ENCODE data around the gene WDR13.
A peak's percentile ranks its signal among the peaks of the same experiment; 100 is the strongest.

WDR13 gene

DNA sequence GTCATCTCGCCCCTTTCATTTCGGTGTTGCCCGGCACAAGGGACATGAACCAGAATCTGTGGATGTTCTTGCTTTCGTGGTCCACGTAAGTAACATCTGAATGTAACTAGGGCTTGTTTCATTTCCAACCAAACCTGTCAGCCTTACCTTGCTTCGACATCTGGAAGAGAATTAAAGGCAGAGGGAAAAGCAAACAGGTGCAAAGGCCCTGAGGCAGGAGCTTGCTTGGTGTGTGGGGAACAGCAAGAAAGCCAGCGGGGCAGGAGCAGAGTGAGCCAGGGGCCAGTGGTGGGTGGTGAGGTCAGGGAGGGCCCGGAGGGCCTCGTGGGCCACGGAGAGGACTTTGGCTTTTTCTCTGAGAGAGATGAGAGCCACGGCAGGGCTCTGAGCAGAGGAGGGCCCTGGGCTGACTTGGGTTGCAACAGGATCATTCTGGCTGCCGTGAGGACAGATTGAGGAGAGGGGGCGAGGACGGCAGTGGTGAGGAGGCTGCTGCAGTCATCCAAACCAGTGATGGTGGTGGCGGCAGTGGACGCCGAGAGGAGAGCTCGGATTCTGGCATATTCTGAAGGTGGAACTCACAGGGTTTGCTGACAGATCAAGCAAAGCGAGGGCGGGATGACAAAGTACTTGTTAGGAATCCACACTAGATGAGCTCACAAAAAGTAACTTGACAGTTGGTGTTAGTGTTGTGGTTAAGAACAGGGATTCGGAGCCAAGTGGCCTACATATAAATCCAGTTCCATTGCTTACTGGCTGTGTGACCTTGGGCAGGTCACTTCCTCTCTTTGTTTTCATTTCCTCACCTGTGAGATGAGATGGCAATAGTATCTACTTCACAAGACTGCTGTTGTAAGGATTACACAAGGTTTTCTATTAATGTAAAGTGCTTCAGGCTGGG is 6.8 kb upstream of the WDR13 start:
- in situ Hi-C loops (cut with HindIII; ENCODE audit: low pct_ligation_motif_present, low pct_unique_long_range_greater_than_20kb, low sequenced_read_pairs) = no loop called here
- no peak for DNase-seq

- in situ Hi-C loops (cut with HindIII; ENCODE audit: low pct_ligation_motif_present, low pct_unique_long_range_greater_than_20kb, low sequenced_read_pairs) = no loop called here
Observed at GRCh38 chrX:48591255-48591791, 6.0 kb upstream of the WDR13 start.

DNA sequence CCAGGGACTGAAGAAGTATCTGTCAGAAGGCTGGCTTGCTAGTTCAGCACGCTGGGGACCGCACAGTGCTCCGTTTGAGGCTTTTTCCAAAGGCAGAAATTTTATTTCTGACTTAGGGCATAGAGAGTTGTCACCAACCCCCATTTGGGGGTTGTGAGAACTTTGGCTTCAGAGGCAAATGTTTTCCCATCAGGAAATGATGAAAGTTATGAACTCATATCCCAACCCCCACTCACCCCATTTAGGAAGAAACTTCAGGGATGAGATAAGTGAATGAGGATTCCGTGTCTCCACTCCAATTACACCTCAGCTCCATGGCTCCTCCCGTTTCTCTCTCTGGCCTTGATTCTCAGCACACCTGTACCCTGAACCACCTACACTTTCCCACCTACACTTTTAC is 4.3 kb upstream of the WDR13 start:
- in situ Hi-C loops (cut with HindIII; ENCODE audit: low pct_ligation_motif_present, low pct_unique_long_range_greater_than_20kb, low sequenced_read_pairs) = no loop called here
- no peak for DNase-seq

More at GRCh38 chrX:48591255-48591791, 6.0 kb upstream of the WDR13 start:
- peak; percentile 35 for DNase-seq

- in situ Hi-C loops (cut with HindIII; ENCODE audit: low pct_ligation_motif_present, low pct_unique_long_range_greater_than_20kb, low sequenced_read_pairs) = no loop called here
- DNase-seq = no peak
Observed at GRCh38 chrX:48595929-48596328, 1.4 kb upstream of the WDR13 start.

- in situ Hi-C loops (cut with HindIII; ENCODE audit: low pct_ligation_motif_present, low pct_unique_long_range_greater_than_20kb, low sequenced_read_pairs) = no loop called here
Observed at GRCh38 chrX:48598614-48599013, 1.3 kb downstream of the WDR13 start.

GRCh38 chrX:48599341-48599740 is 2.0 kb downstream of the WDR13 start:
- in situ Hi-C loops (cut with HindIII; ENCODE audit: low pct_ligation_motif_present, low pct_unique_long_range_greater_than_20kb, low sequenced_read_pairs) = no loop called here
- no peak for DNase-seq

More at GRCh38 chrX:48598614-48599013, 1.3 kb downstream of the WDR13 start:
- DNase-seq = no peak

DNA sequence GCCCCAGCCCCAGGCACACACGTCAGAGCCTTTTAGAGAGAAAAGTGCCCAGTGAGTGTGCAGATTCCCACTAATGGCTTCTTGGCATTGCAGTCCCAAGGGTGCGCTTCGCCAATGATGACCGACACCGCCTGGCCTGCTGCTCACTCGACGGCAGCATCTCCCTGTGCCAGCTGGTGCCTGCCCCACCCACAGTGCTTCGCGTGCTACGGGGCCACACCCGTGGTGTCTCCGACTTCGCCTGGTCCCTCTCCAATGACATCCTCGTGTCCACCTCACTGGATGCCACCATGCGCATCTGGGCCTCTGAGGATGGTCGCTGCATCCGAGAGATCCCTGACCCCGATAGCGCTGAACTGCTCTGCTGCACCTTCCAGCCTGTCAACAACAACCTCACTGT is 2.9 kb downstream of the WDR13 start:
- no peak for DNase-seq

GRCh38 chrX:48601741-48602394 is 4.6 kb downstream of the WDR13 start:
- no peak for DNase-seq
- in situ Hi-C loops (cut with HindIII; ENCODE audit: low pct_ligation_motif_present, low pct_unique_long_range_greater_than_20kb, low sequenced_read_pairs) = no loop called here

More for the DNA sequence above, 2.9 kb downstream of the WDR13 start:
- in situ Hi-C loops (cut with HindIII; ENCODE audit: low pct_ligation_motif_present, low pct_unique_long_range_greater_than_20kb, low sequenced_read_pairs) = no loop called here

DNA sequence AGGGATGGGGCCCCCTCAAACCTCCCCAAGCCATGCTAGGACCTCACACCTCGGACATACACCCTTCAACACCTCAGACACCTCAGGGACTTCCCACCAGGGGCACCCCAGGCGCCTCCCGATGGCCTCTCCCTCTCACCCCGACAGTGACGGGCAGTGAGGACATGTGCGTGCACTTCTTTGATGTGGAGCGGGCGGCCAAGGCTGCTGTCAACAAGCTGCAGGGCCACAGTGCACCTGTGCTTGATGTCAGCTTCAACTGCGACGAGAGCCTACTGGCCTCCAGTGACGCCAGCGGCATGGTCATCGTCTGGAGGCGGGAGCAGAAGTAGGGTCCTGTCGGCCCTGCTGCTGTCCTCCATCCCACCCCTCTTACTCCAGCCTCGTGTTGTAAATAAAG is 7.4 kb downstream of the WDR13 start:
- in situ Hi-C loops (cut with HindIII; ENCODE audit: low pct_ligation_motif_present, low pct_unique_long_range_greater_than_20kb, low sequenced_read_pairs) = no loop called here
- no peak for DNase-seq

- no peak for DNase-seq
- in situ Hi-C loops (cut with HindIII; ENCODE audit: low pct_ligation_motif_present, low pct_unique_long_range_greater_than_20kb, low sequenced_read_pairs) = no loop called here
Observed at GRCh38 chrX:48606091-48606490, 8.8 kb downstream of the WDR13 start.

DNA sequence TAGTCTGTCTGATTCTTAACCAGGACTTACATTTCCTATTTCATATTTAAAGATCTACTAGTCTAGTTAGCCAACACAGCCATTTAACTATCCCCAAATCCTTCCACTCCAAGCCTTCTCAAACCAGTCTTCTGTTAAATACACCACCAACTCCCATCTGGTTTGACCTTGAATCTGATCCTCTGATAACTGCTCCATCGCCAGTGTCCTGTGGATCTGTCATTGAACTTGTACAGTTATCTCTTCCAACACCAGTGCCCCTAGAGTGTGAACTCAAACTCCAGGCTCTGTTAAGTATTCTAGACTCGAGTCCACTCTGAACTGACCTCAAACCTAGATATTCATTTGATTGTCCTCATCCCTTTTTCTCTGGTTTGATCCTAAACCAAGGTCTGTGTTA is 14.4 kb downstream of the WDR13 start:
- in situ Hi-C loops (cut with HindIII; ENCODE audit: low pct_ligation_motif_present, low pct_unique_long_range_greater_than_20kb, low sequenced_read_pairs) = no loop called here
- DNase-seq = no peak

- DNase-seq = no peak
- in situ Hi-C loops (cut with HindIII; ENCODE audit: low pct_ligation_motif_present, low pct_unique_long_range_greater_than_20kb, low sequenced_read_pairs) = no loop called here
Observed at GRCh38 chrX:48613502-48614160, 16.3 kb downstream of the WDR13 start.

- in situ Hi-C loops (cut with HindIII; ENCODE audit: low pct_ligation_motif_present, low pct_unique_long_range_greater_than_20kb, low sequenced_read_pairs) = no loop called here
- DNase-seq = no peak
Observed at GRCh38 chrX:48616576-48616975, 19.3 kb downstream of the WDR13 start.

- DNase-seq = no peak
Observed at GRCh38 chrX:48617542-48618340, 20.4 kb downstream of the WDR13 start.

DNA sequence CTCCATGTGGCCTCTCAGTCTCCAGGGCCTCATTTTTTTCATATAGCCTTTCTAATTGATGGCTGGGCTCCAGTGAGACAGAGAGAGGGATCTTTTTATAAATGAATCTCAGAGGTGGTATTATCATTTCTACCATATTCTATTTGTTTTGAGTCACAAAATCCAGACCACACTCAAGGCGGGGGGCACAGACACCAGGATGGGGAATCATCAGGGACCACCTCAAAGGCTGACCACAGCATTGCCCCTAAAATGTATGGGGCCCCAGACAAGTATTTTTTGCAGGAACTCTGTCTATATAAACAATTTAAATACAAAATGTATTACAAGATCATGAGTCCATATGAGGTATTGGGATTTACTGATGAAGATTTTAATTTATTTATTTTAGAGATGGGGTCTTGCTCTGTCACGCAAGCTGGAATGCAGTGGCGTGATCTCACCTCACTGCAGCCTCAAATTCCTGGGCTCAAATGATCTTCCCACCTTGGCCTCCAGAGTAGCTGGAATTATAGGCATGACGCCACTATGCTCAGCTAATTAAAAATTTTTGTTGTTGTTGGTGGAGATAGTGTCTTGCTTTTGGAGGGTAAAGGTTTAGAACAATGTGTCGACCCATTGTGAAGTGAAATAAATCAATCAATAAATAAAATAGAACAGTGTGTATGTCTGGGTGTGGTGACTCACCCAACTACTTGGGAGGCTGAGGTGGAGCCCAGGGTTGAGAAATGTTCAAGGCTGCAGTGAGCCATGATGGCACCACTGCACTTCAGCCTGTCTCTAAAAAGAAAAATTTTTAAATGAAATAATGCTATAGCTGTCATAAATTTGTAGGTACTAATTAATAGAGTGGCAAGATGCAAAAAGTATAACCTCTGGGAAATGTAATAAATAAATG is 29.4 kb downstream of the WDR13 start:
- in situ Hi-C loops (cut with HindIII; ENCODE audit: low pct_ligation_motif_present, low pct_unique_long_range_greater_than_20kb, low sequenced_read_pairs) = no loop called here

More at GRCh38 chrX:48617542-48618340, 20.4 kb downstream of the WDR13 start:
- in situ Hi-C loops (cut with HindIII; ENCODE audit: low pct_ligation_motif_present, low pct_unique_long_range_greater_than_20kb, low sequenced_read_pairs) = no loop called here

GRCh38 chrX:48631376-48632090 is 34.2 kb downstream of the WDR13 start:
- DNase-seq = peak; percentile 82
- in situ Hi-C loops (cut with HindIII; ENCODE audit: low pct_ligation_motif_present, low pct_unique_long_range_greater_than_20kb, low sequenced_read_pairs) = no loop called here

More for the DNA sequence above, 29.4 kb downstream of the WDR13 start:
- DNase-seq = no peak

DNA sequence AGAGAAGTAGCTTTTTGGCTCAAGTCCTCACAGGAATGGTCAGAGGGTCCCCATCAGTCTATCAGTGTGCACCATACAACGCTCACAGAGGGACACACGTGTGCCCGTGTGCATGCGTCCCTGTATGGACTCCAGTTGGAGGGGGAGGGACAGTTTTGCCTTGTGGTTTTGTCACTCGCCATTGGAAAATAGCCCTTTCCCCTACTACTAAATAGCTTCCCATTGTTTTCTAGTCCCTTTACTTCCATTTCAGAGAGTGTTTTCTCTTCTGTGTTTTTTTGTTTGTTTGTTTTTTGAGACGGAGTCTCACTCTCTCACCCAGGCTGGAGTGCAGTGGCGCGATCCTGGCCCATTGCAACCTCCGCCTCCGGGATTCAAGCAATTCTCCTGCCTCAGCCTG is 34.9 kb downstream of the WDR13 start:
- in situ Hi-C loops (cut with HindIII; ENCODE audit: low pct_ligation_motif_present, low pct_unique_long_range_greater_than_20kb, low sequenced_read_pairs) = no loop called here
- no peak for DNase-seq
